ENCODE data around the gene MYEF2.

MYEF2 gene

GRCh38 chr15:48177766-48178647, at the start of gene MYEF2:
Gene MYEF2 (minus strand): TSS chr15:48178295. CDS start chr15:48178237, 58 bp downstream.
- DNase-seq (ENCODE audit: low read depth, low spot score) = no peak

GRCh38 chr15:48225771-48226170, 47.7 kb upstream of the MYEF2 start:
- no peak for DNase-seq (ENCODE audit: low read depth, low spot score)

GRCh38 chr15:48222627-48223026, 44.5 kb upstream of the MYEF2 start:
- DNase-seq (ENCODE audit: low read depth, low spot score) = no peak

- no peak for DNase-seq (ENCODE audit: low read depth, low spot score)
Observed at GRCh38 chr15:48221885-48222284, 43.8 kb upstream of the MYEF2 start.

GRCh38 chr15:48221261-48221660, 43.2 kb upstream of the MYEF2 start:
- DNase-seq (ENCODE audit: low read depth, low spot score) = no peak

GRCh38 chr15:48205981-48206380, 27.9 kb upstream of the MYEF2 start, which contains the start of gene SLC12A1:
Gene SLC12A1 (plus strand): TSS chr15:48206302. CDS start chr15:48207720, 1,418 bp downstream.
- DNase-seq (ENCODE audit: low read depth, low spot score) = no peak

- no peak for DNase-seq (ENCODE audit: low read depth, low spot score)
Observed at GRCh38 chr15:48202068-48202467, 24.0 kb upstream of the MYEF2 start.

- no peak for DNase-seq (ENCODE audit: low read depth, low spot score)
Observed at GRCh38 chr15:48191574-48192225, 13.6 kb upstream of the MYEF2 start, which contains the start of gene CTXN2. Gene CTXN2 (plus strand): TSS chr15:48191665. CDS start chr15:48201301, 9,636 bp downstream.

GRCh38 chr15:48190932-48191573, 13.0 kb upstream of the MYEF2 start:
- DNase-seq (ENCODE audit: low read depth, low spot score) = peak; percentile 34

- DNase-seq (ENCODE audit: low read depth, low spot score) = no peak
Observed at GRCh38 chr15:48186271-48186670, 8.2 kb upstream of the MYEF2 start.

- no peak for DNase-seq (ENCODE audit: low read depth, low spot score)
Observed at GRCh38 chr15:48185529-48185928, 7.4 kb upstream of the MYEF2 start.

- no peak for DNase-seq (ENCODE audit: low read depth, low spot score)
Observed at GRCh38 chr15:48182749-48183148, 4.7 kb upstream of the MYEF2 start.

- DNase-seq (ENCODE audit: low read depth, low spot score) = no peak
Observed at GRCh38 chr15:48178648-48178931, 495 bp upstream of the MYEF2 start.

- DNase-seq (ENCODE audit: low read depth, low spot score) = no peak
Observed at GRCh38 chr15:48177383-48177765, 721 bp downstream of the MYEF2 start.

- DNase-seq (ENCODE audit: low read depth, low spot score) = no peak
Observed at GRCh38 chr15:48176957-48177356, 1.1 kb downstream of the MYEF2 start.

GRCh38 chr15:48176112-48176511, 2.0 kb downstream of the MYEF2 start:
- no peak for DNase-seq (ENCODE audit: low read depth, low spot score)

- DNase-seq (ENCODE audit: low read depth, low spot score) = no peak
Observed at GRCh38 chr15:48175126-48175525, 3.0 kb downstream of the MYEF2 start.

- no peak for DNase-seq (ENCODE audit: low read depth, low spot score)
Observed at GRCh38 chr15:48170981-48171380, 7.1 kb downstream of the MYEF2 start.

- DNase-seq (ENCODE audit: low read depth, low spot score) = no peak
Observed at GRCh38 chr15:48168616-48169015, 9.5 kb downstream of the MYEF2 start.

- no peak for DNase-seq (ENCODE audit: low read depth, low spot score)
Observed at GRCh38 chr15:48153526-48153925, 24.6 kb downstream of the MYEF2 start.

GRCh38 chr15:48149858-48150257, 28.2 kb downstream of the MYEF2 start:
- DNase-seq (ENCODE audit: low read depth, low spot score) = no peak

GRCh38 chr15:48147358-48147757, 30.7 kb downstream of the MYEF2 start:
- no peak for DNase-seq (ENCODE audit: low read depth, low spot score)

- DNase-seq (ENCODE audit: low read depth, low spot score) = no peak
Observed at GRCh38 chr15:48145923-48146322, 32.2 kb downstream of the MYEF2 start.
